GM19455 (cell line): ENCODE data around the gene SDCCAG8.

Experiments used
- ATAC-seq: cut with Tn5 transposase; IDR thresholded peaks from one replicate; pipeline ENCODE4 v1.9.1; 2021; ENCODE audit not compliant: unreplicated experiment

The SDCCAG8 gene

DNA sequence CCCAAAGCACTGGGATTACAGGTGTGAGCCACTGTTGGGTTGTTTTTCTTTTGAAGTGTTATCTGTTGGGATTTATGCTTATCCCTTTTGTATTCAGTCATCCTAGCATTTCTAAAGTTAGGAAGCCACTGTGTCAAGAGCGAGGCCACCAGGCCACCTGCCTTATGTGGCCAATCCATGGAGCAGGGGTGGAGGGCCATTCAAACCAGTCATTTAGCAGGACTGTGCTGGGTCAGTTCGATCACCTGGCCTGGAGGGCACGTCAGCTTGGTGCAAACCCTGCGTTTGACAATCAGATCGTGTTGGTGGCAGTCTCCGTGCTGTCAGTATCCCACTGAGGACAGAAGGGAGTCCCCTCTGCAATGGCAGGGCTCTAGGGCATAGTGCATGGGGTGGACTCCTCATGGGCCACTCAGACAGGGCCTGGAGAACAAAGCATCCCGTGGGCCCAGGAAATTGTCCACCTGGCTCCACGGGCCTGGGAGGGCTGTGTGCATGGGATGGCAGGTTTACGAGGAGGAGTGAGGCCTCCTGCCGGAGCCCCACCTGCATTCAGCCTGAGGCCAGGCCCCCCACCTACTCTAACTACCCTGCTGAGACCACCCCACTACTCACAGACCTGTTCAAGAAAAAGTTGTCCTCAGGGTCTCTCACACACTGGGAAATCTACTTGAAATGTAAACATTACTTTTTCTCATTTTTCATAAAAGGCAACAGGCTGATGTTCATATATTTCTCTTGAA, 242.3 kb downstream of the SDCCAG8 start:
- no peak for ATAC-seq

DNA sequence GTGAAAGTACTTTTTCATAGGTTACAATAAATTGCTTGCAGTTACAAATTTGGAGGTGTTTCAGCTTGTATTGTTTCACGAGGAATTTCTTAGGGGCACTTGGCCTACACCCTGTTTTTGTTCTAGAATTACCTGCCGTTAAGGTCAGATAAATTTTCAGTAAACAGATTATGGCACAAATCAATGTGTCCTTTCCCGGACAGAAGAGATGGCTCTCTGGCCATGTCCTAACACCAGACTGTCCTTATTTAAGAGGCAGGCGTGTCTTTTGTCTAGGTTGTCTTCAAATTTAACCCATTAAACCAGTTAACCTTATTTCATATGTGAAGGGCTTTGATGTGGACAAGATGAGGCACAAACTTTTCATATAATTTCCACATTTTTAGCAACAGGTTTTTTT, 243.4 kb downstream of the SDCCAG8 start:
- no peak for ATAC-seq

DNA sequence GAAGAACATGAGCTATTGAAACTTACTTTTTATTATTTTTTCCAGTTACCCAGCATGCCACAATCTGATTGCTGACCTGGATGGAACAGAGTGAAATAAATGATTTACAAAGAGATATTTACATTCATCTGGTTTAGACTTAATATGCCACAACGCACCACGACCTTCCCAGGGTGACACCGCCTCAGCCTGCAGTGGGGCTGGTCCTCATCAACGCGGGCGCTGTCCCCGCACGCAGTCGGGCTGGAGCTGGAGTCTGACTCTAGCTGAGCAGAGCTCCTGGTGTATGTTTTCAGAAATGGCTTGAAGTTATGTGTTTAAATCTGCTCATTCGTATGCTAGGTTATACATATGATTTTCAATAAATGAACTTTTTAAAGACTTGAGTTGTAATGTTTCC, 243.9 kb downstream of the SDCCAG8 start:
- no peak for ATAC-seq

DNA sequence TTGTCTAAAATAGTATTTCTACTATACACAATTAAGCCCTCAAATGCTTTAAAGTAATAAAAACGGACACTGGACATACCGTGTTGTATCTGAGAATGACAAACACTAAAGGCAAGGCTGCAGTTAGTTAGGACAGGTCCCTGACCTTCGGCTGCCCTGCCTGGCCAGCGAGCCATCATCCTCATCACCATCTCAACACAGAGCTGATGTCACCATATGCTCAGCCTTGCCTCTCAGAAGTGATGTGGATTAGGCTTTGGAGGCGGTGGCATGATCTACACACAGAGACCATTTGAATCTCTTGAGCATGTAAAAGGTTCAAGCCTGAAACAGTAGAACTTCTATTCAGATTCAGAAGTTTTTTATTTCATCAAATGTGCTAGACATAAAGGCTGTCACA, 244.7 kb downstream of the SDCCAG8 start:
- ATAC-seq = no peak

DNA sequence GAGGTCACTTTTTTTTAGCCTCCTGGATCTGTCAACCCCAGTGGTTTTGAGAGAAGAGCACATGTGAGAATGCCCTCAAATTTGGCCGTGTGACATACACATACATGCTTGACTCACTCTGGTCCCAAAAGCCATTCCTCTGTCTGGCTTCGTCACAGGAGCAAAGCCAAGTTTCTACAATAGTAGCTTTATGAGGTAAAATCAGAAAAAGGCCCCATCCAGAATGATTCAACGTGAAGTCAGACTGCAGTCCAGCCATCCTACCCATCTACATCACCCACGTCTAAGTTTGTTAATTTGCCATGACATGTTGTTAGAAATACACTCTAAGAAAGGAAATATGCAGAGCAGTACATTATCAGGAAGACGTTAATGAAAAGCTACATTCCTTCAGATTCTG, 245.2 kb downstream of the SDCCAG8 start:
- no peak for ATAC-seq

DNA sequence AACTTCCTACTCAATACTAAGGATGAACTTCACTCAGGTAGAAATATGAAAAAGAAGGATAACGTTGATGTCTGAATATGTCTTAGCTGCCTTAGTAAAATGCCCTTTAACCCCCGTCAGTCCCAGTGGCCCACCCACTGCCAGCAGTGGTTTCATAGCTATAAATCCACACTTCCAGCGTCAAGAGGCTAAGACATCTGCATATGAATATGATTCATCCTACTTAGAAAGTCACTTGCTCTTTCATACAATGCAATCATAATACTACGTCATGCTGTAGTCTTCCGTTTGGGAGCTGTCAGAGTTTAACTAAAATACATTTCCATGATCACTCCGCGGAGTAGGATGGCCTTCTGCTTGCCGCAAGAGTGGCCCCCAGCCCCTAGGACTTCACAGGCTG, 247.3 kb downstream of the SDCCAG8 start:
- no peak for ATAC-seq

DNA sequence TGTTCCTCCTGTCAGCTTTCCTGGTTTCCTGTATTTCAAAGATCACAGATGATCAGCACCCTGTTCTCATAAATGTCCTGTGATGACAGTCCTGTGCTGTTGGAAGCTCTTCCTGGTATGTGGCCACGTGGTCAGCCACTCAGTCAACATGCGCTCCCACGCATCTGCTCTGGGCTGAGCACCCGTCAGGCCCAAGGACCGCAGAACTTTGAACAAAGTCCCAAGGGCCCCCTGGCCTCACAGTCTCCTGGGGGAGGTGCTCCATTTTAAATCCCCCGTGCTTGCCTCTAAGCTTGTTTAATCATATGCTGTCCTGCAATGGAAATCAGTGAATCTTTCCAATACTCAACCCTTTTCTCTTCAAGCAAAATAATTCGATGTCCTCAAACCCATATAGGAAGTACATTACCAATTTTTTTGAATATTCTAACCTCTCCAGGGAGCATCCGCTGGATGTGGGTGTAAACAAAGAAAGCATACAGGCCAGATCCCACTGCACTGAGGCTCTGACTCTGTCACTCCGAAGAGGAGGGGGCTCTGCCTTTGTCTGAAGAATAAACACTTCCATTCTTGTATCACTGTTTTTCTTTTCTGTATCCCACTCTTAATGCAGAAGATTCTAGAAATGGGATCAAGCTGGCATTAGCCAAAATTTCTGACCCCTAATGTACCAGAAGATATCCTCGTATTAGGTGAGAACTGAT, 250.3 kb downstream of the SDCCAG8 start:
- ATAC-seq = no peak

DNA sequence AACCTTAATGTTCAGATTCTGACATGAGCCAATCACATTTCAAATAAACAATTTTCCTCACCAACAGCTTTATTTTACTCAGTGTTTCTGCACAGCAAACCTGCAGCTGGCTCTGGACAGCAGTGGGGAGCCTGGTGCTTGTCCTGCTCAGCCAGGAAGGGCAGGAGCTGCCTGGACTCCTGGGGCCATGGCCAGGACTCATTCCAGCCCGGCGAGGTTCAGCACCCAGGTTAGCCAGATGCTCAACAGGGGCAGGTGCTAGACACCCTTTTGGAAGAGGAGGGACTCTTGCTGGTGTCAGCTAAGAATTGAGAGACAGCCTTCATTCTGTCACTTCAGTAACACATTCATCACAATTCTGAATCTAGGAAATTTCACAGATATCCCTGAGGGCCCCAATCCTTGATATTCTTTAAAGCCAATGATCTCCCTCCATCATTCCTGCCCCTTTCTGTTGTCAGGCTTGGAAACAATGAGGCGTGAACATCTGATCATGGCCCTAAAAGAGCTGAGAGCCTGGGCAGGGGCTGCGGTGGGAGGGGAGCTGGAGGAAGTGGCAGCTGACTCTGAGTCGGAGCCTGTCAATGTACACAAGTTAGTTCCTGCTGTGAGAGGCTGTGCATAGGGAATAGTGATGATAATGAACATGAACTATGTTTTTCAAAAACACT, 251.3 kb downstream of the SDCCAG8 start:
- ATAC-seq = no peak

DNA sequence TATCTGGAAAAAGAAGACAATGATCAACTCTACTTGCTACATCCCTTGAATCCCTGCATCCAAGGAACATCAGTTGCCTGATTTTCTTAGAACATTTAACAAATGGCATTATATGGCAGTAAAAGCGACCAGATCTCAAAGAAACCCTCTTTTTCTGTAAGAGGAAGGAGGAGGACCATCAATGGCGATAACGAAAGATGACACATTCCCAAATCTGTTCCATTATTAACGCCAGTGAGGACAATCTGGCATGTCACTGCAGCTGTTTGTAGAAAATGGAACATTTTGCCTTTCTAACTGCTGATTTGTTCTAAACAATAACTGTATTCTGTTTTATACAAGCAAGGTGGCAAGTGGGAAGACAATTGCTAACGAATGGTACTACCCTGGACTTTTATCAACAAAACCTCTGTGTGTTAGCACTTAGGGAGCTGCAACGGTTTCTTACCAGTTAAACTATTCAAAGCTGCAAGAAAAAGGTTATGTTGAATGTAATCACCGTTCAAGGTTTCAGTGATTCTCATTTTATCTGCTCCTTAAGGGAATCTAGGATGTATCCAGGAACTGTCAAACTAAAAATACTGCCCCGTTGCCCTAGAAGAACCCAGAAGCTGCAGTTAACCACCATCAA, 251.9 kb downstream of the SDCCAG8 start:
- ATAC-seq = no peak

DNA sequence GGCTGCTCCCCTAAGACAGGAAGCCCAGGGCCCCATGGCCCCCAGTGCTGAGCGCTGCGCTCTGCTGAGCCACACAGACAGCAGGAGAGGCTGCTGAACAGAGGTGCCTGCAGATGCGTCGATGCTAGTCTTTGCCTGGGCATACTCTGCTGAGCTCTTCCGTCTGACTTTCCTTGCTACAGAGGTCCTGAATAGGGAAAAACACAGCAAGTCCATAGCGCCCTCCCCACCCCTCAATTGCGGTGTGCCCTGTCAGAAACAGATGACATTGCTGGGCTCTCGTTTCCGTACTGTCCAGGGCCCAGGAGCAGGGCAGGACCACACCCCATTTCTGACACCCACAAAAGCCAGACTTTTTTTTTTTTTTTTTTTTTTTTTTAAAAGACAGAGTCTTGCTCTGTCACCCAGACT, 252.5 kb downstream of the SDCCAG8 start:
- ATAC-seq = no peak

DNA sequence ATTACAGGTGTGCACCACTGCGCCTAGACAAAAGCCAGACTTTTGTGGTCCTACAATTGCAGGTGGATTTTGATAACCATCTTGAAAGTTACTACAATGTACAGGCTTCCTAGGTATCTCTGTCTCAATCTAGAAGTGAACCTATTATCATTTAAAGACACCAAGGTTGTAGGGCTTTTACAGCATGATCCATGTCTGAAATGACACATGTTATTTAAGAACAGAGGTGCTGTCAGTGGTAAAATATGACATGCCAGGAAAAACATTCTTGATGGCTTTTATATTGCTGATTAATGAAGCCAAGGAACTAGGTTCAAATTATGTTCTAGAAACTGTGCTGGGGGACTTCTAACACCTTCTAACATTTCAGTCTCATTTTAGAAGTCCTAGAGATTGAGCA, 253.1 kb downstream of the SDCCAG8 start:
- ATAC-seq = no peak

DNA sequence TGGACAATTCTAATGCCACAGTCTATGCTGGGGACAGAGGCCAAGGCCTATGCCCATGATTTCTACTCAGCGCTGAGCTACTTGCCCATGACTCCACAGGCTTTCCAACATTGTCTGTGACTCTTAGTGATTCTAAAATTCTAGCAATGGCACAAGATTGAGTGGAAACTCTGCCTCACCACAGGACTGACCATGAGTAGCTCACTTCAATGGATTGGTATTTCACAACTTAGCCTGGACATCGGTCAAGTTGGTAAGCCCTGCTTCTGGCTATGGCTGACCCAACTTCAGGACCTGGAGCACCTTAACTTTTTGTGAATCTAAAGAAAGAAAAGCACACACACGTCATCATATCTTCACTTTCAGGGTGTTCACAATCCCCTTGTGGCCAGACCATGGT, 255.1 kb downstream of the SDCCAG8 start:
- ATAC-seq = no peak

DNA sequence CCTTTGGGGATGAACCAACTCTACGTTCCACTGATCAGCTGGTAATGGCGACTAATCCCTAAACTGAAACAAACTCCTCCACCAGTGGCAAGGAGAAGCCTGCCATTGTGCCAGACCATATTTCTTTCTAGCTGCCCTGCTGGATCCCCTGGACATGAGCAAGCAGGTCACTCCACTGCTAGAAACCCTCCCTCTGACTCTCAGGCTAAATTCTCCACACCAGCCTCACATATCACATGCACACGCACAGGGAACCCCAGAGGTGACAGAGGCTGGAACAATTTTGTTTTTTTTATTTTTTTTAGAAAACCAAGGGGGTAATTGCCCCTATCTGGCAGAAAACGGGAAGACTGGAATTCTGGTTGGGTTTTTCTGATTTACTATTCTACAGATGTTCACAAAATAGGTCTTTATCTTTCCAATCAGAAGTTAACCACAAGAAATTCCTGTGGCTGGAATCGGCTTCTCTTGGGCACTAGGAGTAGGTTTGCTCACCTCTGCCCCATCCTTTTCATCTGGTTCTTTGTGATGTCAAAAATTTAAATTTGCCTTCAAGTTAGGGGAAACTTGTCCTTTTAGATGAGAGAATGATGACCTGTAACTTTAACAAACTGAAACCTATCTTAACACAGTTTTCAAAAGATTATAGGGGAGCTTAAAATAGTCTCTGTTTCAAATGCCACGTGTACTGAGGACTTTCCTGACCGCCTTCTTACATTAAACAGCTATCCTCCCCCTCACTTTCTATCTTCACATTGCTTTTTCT, 258.1 kb downstream of the SDCCAG8 start:
- no peak for ATAC-seq

DNA sequence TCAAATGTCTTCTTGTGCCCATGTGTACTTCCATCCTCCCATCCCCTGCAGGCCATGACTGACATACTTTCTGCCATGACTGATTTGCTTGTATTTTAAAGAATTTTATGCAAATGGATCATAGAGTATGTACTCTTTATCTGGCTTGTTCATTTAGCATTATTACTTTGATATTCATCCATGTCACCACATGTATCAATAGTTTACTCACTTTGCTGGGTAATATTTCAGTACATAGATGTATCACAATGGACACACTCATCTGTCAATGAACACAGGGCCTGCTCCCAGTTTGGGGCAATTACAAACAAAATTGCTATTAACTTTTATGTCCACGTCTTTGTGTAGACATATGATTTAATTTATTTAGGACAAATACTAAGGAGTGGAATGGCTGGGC, 259.1 kb downstream of the SDCCAG8 start:
- ATAC-seq = no peak

DNA sequence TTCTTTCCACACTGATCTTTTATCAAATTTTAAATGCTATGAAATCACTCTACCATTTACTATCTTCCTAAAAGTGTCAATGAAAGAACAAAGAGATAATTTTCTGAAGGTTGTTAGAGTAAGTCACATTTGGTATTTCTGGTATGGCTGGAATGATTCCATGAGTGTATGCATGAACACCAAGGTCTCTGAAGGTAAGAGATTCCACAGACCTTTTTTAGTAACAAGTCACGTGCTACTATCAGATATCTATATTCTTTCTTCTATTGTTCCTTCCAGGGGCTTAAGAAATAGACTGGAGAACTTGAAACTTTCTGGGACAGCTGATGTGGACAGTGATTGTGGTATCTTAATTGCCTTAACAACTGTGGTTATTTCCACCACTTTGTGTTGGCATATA, 265.0 kb downstream of the SDCCAG8 start:
- ATAC-seq = no peak

DNA sequence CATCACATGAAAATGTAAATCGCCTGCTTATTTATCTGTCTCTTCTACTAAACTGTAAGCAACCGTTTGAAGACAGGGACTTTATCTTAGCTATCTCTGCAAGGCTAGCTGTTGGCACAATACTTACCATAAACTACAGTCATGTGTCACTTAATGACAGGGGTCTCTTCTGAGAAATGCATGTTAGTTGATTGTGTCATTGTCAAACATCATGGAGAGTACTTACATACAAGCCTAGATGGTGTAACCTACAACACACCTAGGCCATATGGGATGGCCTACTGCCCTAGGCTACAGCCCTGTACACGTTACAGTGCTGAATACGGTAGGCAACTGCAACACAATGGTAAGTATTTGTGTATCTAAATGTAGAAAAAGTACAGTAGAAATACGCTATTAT, 267.9 kb downstream of the SDCCAG8 start:
- no peak for ATAC-seq

DNA sequence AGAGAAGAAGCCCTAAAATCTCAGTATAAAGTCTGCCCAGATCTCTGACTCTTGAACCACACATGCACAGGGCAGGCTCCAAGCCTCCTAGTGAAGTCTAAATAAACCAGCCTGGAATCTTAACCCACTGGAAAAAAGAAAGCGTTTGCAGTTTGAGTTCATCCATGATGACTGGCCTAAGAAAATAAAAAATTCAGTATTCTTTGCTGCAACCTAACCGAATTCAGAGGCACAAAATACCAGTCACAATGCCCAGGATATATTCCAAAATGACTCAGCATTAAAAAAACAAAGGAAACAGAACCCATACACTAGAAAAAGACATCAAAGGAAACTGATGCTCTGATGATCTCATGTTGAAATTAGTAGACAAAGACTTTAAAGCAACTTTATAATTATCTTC, 269.2 kb downstream of the SDCCAG8 start:
- no peak for ATAC-seq

DNA sequence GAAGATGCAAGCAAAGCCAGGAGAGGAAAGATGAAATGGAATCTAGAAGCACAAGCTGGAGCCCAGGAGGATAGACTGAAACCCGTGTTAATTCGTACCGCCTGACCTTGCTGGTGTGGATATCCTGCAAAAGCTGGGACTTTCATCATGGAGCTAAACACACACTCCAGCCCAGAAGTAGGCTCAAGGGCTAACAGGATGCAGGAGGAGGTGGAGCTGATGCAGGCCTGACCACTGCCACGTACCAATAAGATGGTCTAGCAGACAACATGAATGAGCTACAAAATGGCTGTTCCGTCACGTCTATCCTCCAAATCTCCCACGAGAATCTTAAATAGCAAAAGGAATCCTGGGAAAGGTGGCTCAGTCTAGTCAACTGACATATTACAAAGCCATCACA, 270.3 kb downstream of the SDCCAG8 start:
- ATAC-seq = no peak

DNA sequence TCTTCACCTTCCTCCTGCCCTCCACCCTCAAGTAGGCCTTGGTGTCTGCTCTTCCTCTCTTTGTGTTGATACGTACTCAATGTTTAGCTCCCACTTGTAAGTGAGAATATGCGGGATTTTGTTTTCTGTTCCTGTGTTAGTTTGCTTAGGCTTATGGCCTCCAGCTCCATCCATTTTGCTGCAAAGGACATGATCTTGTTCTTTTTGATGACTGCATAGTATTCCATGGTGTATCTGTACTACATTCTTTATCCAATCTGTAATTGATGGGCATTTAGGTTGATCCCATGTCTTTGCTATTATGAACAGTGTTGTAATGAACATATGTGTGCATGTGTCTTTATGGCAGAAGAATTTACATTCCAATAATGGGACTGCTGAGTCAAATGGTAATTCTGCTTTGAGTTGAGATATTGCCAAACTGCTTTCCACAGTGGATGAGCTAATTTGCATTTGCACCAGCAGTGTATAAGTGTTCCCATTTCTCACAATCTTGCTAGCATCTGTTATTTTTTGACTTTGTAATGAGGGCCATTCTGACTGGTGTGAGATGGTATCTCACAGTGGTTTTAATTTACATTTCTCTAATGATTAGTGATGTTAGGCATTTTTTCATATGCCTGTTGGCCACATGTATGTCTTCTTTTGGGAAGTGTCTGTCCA, 272.7 kb downstream of the SDCCAG8 start:
- no peak for ATAC-seq

DNA sequence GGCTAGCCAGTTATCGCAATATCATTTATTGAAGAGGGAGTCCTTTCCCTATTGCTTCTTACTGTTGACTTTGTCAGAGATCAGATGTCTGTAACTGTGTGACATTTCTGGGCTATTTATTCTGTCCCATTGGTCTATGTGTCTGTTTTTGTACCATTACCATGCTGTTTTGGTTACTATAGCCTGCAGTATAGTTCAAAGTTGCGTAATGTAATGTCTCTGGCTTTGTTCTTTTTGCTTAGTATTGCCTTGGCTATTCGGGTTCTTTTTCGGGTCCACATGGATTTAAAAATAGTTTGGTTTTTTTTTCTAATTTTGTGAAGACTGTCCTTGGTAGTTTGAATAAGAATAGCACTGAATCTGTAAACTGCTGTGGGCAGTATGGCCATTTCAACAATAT, 273.7 kb downstream of the SDCCAG8 start:
- no peak for ATAC-seq

DNA sequence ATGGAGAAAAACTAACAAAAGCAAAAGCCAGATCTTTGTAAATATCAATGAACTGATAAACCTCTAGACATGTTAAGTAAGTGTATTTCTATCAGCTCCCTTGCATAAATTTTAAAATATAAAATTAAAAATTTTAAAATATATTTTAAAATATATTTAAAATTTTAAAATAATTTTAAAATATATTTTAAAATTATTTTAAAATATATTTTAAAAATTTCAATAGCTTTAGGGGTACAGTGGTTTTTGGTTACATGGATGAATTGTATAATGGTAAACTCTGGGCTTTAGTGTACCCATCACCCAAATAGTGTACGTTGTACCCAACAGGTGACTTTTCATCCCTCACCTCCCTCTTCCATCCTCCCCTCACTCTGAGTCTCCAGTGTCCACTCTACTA, 279.2 kb downstream of the SDCCAG8 start:
- ATAC-seq = no peak
